GM18867 (cell line): ENCODE data around the gene NRP1.

Source experiments
- ATAC-seq: cut with Tn5 transposase; IDR thresholded peaks from one replicate; pipeline ENCODE4 v1.9.1; 2021; ENCODE audit warnings: mild to moderate bottlenecking, moderate library complexity; ENCODE audit not compliant: unreplicated experiment

The NRP1 gene

GRCh38 chr10:33216661-33217427, 117.6 kb downstream of the NRP1 start:
- ATAC-seq: no peak

GRCh38 chr10:33215635-33216034, 118.8 kb downstream of the NRP1 start:
- no peak for ATAC-seq

GRCh38 chr10:33215154-33215553, 119.3 kb downstream of the NRP1 start:
- no peak for ATAC-seq

GRCh38 chr10:33214174-33214573, 120.3 kb downstream of the NRP1 start:
- ATAC-seq: no peak

GRCh38 chr10:33212061-33212748, 122.3 kb downstream of the NRP1 start:
- no peak for ATAC-seq

GRCh38 chr10:33211106-33211878, 123.2 kb downstream of the NRP1 start:
- ATAC-seq: no peak

GRCh38 chr10:33209802-33210201, 124.7 kb downstream of the NRP1 start:
- ATAC-seq: no peak

- ATAC-seq: no peak
Observed at GRCh38 chr10:33208166-33208565, 126.3 kb downstream of the NRP1 start.

GRCh38 chr10:33204031-33204430, 130.4 kb downstream of the NRP1 start:
- no peak for ATAC-seq

GRCh38 chr10:33201971-33202370, 132.5 kb downstream of the NRP1 start:
- ATAC-seq: no peak

- no peak for ATAC-seq
Observed at GRCh38 chr10:33201056-33201780, 133.2 kb downstream of the NRP1 start.

GRCh38 chr10:33199731-33200232, 134.7 kb downstream of the NRP1 start:
- no peak for ATAC-seq

GRCh38 chr10:33198610-33199009, 135.9 kb downstream of the NRP1 start:
- ATAC-seq: no peak

- ATAC-seq: no peak
Observed at GRCh38 chr10:33196710-33197491, 137.6 kb downstream of the NRP1 start.

GRCh38 chr10:33196377-33196706, 138.1 kb downstream of the NRP1 start:
- ATAC-seq: no peak

GRCh38 chr10:33195608-33196376, 138.7 kb downstream of the NRP1 start:
- ATAC-seq: no peak

- ATAC-seq: no peak
Observed at GRCh38 chr10:33193701-33194521, 140.6 kb downstream of the NRP1 start.

- ATAC-seq: peak; percentile 88
Observed at GRCh38 chr10:33193057-33193700, 141.3 kb downstream of the NRP1 start.
